Sigmoid colon (tissue), 7 donors: ENCODE data around the gene TCTN3. TPM values are rescaled to one million over a fixed set of nuclear protein-coding genes. Genes with fewer than 3 reads are reported as not detected.
"Not testable (repeated sequence)": the region's sequence is repeated elsewhere in the genome, so short reads cannot be mapped to it uniquely, and the experiment has no call there.

Experiments used
- DNase-seq: peaks from one replicate; pipeline ENCODE4 v3.0.0-alpha.2; 2019
- H3K27ac ChIP-seq, 4 donors: fragments of 200-600 bp; sonication (generic); one replicate each; pipeline ENCODE4 v1.5.1; 2016 to 2019; ENCODE audit warnings: mild to moderate bottlenecking in 1 of 4
- H3K27me3 ChIP-seq, 3 donors: fragments of 200-600 bp; sonication (generic); one replicate each; pipeline ENCODE4 v1.5.1; 2019; ENCODE audit warnings: mild to moderate bottlenecking in 1 of 3
- H3K36me3 ChIP-seq, 4 donors: fragments of 200-600 bp; sonication (generic); one replicate each; pipeline ENCODE4 v1.5.1; 2016 to 2019
- H3K4me1 ChIP-seq, 4 donors: fragments of 200-600 bp; sonication (generic); one replicate each; pipeline ENCODE4 v1.5.1; 2017 to 2019
- H3K4me3 ChIP-seq, 4 donors: fragments of 200-600 bp; sonication (generic); one replicate each; pipeline ENCODE4 v1.5.1; 2017 to 2019; ENCODE audit warnings: mild to moderate bottlenecking in 2 of 4, moderate library complexity in 1 of 4
- H3K9me3 ChIP-seq, 4 donors: fragments of 200-600 bp in 3 of 4; sonication (generic) in 3 of 4; one replicate each; pipeline versions ENCODE4 v1.5.1 to v1.6.1; 2013 to 2019
- EP300 ChIP-seq, 4 donors: sonication (generic); formaldehyde crosslinking; IDR thresholded peaks; one replicate each; pipeline ENCODE4 v1.6.1; 2017; ENCODE audit warnings: antibody characterized with exemption in 4 of 4
- POLR2A ChIP-seq, 2 donors: fragments of 450-650 bp; IDR thresholded peaks; one replicate each; pipeline ENCODE4 v1.6.1; 2016; ENCODE audit warnings: antibody characterized with exemption in 2 of 2, mild to moderate bottlenecking in 2 of 2, moderate library complexity in 2 of 2
- POLR2AphosphoS5 ChIP-seq, 4 donors: sonication (generic); formaldehyde crosslinking; IDR thresholded peaks; one replicate each; pipeline ENCODE4 v1.6.1; 2017; ENCODE audit warnings: antibody characterized with exemption in 4 of 4
- WGBS, 2 donors: extraction: QIAGEN DNeasy Blood & Tissue Kit; methylation state at CpG; one replicate each; pipeline ENCODE4 v1.1.7; 2013; 5-methylcytosine and 5-hydroxymethylcytosine counted together
- intact Hi-C: fragments of 100-400 bp; cut with DNase I; formaldehyde crosslinking; loops from one replicate; pipeline ENCODE4 v1.15.1; 2023
- polyA plus RNA-seq, 3 donors: library from polyadenylated mRNA; stranded (reverse); fragments of 200-250 nt; gene quantifications; one replicate each; pipeline ENCODE4 v1.2.3, GENCODE V29; 2013
- total RNA-seq, 4 donors: library from RNA; depleted of rRNA; stranded (reverse); fragments of >200 nt; gene quantifications; one replicate each; pipeline ENCODE4 v1.1.0, GENCODE V29; 2016
- TF ChIP-seq, protein P1 (sequence below), 4 experiments: fragments of 450-650 bp in 3 of 4; fragments of 200-600 bp in 1 of 4; IDR thresholded peaks; one replicate each; pipeline ENCODE4 v1.5.1; 2016 to 2019; ENCODE audit warnings: antibody characterized with exemption in 4 of 4, mild to moderate bottlenecking in 3 of 4, moderate library complexity in 2 of 4
- donor health status: healthy with polysubstance abuse.
- donor health status: Bipolar disorder and iron deficiency.
- donor health status: healthy.

The TCTN3 gene
- total and polyA plus RNA-seq, 7 donors: 6.6 to 20.5 (median 14.5) TPM

DNA sequence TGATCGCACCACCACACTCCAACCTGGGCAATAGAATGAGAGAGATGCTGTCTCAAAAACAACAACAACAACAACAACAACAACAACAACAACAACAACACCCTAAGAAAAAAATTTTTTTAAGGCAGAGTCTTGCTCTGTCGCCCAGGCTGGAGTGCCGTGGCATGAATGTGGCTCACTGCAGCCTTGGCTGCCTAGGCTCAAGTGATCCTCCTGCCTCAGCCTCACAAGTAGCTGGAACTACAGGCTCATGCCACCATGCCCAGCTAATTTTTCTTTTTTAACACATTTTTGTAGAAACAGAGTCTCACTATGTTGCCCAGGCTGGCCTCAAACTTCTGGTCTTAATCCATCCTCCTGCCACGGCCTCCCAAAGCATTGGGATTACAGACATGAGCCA, 55.8 kb downstream of the TCTN3 start:
- TF ChIP-seq EP300 (IDR thresholded peaks at IDR 0.05) (no peak), POLR2AphosphoS5 (IDR thresholded peaks at IDR 0.05) (no peak), POLR2A (IDR thresholded peaks at IDR 0.05) (no peak)
- TF ChIP-seq, protein P1, sequence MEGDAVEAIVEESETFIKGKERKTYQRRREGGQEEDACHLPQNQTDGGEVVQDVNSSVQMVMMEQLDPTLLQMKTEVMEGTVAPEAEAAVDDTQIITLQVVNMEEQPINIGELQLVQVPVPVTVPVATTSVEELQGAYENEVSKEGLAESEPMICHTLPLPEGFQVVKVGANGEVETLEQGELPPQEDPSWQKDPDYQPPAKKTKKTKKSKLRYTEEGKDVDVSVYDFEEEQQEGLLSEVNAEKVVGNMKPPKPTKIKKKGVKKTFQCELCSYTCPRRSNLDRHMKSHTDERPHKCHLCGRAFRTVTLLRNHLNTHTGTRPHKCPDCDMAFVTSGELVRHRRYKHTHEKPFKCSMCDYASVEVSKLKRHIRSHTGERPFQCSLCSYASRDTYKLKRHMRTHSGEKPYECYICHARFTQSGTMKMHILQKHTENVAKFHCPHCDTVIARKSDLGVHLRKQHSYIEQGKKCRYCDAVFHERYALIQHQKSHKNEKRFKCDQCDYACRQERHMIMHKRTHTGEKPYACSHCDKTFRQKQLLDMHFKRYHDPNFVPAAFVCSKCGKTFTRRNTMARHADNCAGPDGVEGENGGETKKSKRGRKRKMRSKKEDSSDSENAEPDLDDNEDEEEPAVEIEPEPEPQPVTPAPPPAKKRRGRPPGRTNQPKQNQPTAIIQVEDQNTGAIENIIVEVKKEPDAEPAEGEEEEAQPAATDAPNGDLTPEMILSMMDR (IDR thresholded peaks at IDR 0.05): no peak
- Histone ChIP-seq H3K9me3 (no peaks in the 10 kb centered on the region), H3K4me1 (no peaks in the 10 kb centered on the region), H3K36me3 (peaks cover 10 to 78% (median 20%) of the 10 kb centered on the region in 4 donors), H3K4me3 (no peak overlapping the region), H3K27me3 (no peaks in the 10 kb centered on the region), H3K27ac (no peak overlapping the region)
- DNase-seq: no peak
- WGBS, 2 donors: 85 to 100% methylated on average over 4 of the region's 4 CpGs
- intact Hi-C loops: no loop called here

DNA sequence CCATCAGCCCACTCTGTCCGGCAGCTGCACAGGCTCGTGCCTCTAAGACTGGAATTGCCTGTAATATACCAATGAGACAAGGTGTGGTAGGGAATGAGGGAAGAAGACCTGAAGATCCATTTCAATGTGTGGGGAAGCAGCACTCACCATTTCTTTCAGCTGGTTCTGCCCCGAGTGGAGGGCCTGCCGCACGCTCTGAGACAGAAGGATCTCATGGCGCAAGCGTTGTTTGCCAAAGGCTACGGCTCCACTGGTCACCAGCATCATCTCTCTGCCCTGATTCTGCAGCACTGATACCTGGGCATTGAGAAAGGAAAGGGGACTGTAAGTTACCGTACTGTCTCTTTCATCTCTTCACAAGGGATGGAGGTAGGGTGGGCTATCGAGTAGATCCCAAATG, 56.6 kb downstream of the TCTN3 start:
- Histone ChIP-seq H3K9me3 (no peaks in the 10 kb centered on the region), H3K4me1 (no peaks in the 10 kb centered on the region), H3K27me3 (no peaks in the 10 kb centered on the region), H3K4me3 (no peak overlapping the region), H3K27ac (no peak overlapping the region), H3K36me3 (peaks cover 8 to 78% (median 19%) of the 10 kb centered on the region in 4 donors)
- 82 to 91% methylated on average over 10 of the region's 10 CpGs for WGBS, 2 donors
- intact Hi-C loops: no loop called here
- TF ChIP-seq, protein P1 (IDR thresholded peaks at IDR 0.05): no peak
- TF ChIP-seq POLR2A (IDR thresholded peaks at IDR 0.05) (no peak), POLR2AphosphoS5 (IDR thresholded peaks at IDR 0.05) (no peak), EP300 (IDR thresholded peaks at IDR 0.05) (no peak)
- DNase-seq: no peak

DNA sequence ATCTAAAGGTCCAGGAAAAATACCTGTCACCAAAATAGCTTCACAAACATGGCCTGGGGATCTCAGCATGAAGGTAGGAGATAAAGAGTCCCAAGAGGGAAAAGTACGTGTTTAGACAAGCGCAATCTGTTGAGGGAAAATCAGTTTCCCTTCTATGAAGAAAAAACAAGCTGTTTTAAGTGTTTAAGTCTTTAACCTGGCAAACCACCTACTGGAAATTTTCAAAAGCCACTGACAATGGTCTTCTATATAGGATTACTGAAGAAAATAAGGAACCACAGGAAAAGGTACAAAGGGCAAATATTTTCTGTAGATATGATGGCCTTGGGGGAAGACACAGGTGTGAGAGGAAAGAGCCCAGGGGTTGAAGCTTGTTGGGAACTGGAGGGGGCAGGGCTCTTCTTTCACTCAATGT, 58.4 kb downstream of the TCTN3 start:
- WGBS, 2 donors: 68 to 85% methylated on average over 2 of the region's 2 CpGs
- intact Hi-C loops: no loop called here
- no peak for DNase-seq
- no peaks in the 10 kb centered on the region for H3K4me1 ChIP-seq
- H3K36me3 ChIP-seq: peaks cover 4 to 77% (median 15%) of the 10 kb centered on the region in 4 donors
- TF ChIP-seq, protein P1 (IDR thresholded peaks at IDR 0.05): no peak
- TF ChIP-seq EP300 (IDR thresholded peaks at IDR 0.05) (no peak), POLR2AphosphoS5 (IDR thresholded peaks at IDR 0.05) (no peak), POLR2A (IDR thresholded peaks at IDR 0.05) (no peak)
- no peaks in the 10 kb centered on the region for H3K27me3 ChIP-seq
- H3K4me3 ChIP-seq: no peak overlapping the region
- H3K27ac ChIP-seq: no peak overlapping the region
- H3K9me3 ChIP-seq: no peaks in the 10 kb centered on the region

DNA sequence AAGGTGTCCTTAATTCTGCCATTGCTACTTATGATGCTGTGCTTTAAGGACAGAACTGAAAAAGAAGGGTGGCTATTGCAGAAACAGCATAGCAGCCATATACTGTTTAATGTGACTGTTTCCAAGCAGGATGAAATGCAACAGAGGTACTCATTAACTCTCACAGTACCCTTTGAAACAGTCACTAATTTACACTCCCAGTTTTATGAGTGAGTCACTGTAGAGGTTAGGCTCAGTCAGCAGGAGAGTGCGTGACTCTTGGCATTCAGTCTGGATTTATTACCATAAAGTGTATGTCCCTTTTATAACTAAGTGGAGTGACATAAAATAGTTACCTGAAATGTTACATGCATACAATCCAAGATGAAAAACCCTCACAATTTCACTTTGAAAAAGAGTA, 64.9 kb downstream of the TCTN3 start:
- no peak for DNase-seq
- Histone ChIP-seq H3K4me3 (no peak overlapping the region), H3K4me1 (peaks cover 0 to 7% (median 3%) of the 10 kb centered on the region in 4 donors), H3K9me3 (no peaks in the 10 kb centered on the region), H3K27me3 (no peaks in the 10 kb centered on the region), H3K36me3 (peaks cover 0 to 87% (median 15%) of the 10 kb centered on the region in 4 donors), H3K27ac (peak overlapping the region in 1 of 4 donors; percentile 22)
- intact Hi-C loops: no loop called here
- 20 to 69% methylated on average over 1 of the region's 1 CpG for WGBS, 2 donors
- no peak for TF ChIP-seq POLR2A (IDR thresholded peaks at IDR 0.05)
- no peak for TF ChIP-seq EP300 (IDR thresholded peaks at IDR 0.05)
- TF ChIP-seq, protein P1 (IDR thresholded peaks at IDR 0.05): no peak
- TF ChIP-seq POLR2AphosphoS5 (IDR thresholded peaks at IDR 0.05): no peak

DNA sequence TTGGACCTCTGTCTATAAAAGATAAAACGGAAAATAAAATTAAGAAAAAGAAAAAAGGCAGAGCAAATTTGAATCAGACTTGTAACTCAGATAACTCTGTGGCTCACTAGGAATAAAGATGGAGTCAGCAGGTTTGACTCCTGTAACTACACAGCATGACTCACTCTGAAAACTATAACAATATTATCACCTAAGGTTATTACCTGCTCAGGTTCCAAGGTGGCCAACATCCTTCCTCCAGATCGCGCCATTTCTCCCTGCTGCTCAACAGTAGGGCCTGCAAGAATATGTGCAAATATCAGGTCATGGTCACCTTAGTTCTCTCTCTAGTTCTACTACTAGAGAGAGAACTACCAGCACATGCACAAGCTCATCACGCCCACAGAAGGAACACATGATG, 67.2 kb downstream of the TCTN3 start:
- 75 to 91% methylated on average over 4 of the region's 4 CpGs for WGBS, 2 donors
- no peak for DNase-seq
- intact Hi-C loops: no loop called here
- Histone ChIP-seq H3K4me1 (peaks cover 0 to 7% (median 3%) of the 10 kb centered on the region in 4 donors), H3K27ac (no peak overlapping the region), H3K4me3 (no peak overlapping the region), H3K9me3 (no peaks in the 10 kb centered on the region), H3K36me3 (peaks cover 0 to 66% (median 10%) of the 10 kb centered on the region in 4 donors), H3K27me3 (no peaks in the 10 kb centered on the region)
- TF ChIP-seq EP300 (IDR thresholded peaks at IDR 0.05): no peak
- TF ChIP-seq, protein P1 (IDR thresholded peaks at IDR 0.05): no peak

GRCh38 chr10:95620415-95620814, 73.3 kb downstream of the TCTN3 start:
- intact Hi-C loops, H3K27ac ChIP-seq, DNase-seq, H3K9me3 ChIP-seq, H3K4me3 ChIP-seq, H3K27me3 ChIP-seq: not testable (repeated sequence)
- Histone ChIP-seq H3K36me3 (peaks cover 0 to 64% (median 8%) of the 10 kb centered on the region in 4 donors), H3K4me1 (peaks cover 0 to 18% (median 9%) of the 10 kb centered on the region in 4 donors)
- 87 to 91% methylated on average over 5 of the region's 5 CpGs for WGBS, 2 donors
